ENCODE results near the gene ATP10A.

ATP10A gene

GRCh38 chr15:25863111-25863967 lies at the start of gene ATP10A:
Gene ATP10A (minus strand): TSS chr15:25863327. CDS start chr15:25863096, 231 bp downstream.
- no peak for DNase-seq (ENCODE audit: low spot score)

- DNase-seq (ENCODE audit: low spot score): no peak
Observed at GRCh38 chr15:25912035-25912434, 48.9 kb upstream of the ATP10A start.

DNA sequence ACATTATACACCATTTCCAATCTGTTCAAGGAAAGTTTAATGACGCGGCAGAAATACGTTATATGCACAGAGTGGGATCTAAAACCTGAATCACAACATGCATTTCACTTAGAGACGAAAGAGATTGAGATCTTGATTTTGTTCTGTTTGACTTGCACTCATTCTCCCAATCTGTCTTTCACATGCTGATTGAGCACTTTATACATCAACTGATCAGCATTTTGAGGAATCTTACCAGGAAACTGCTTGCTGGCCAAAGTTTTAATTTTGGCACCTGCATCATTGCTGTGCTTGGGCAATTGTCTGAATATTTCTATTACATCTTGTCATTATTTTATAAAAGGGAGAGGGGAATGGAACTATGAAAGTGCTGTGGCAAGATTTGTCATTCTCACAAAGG lies 47.7 kb upstream of the ATP10A start:
- no peak for DNase-seq (ENCODE audit: low spot score)

DNA sequence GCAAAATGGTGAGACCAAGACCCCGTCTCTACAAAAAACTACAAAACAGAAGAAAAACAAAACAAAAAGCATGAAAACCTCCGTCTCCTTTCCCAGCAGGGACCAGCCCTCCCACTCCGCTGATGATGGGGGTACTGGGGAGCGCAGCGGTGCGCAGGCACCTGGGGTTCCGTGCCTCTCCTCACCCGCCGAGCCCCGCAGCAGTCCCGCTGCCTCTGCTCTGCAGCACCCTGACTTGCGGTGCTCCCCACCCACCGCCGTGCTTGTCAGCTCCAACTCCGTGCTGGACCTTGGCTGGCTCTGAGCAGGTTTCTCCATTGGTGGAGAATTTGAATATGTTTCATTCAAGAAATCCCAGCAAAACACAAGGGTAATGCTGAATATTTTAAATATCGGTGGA lies 46.7 kb upstream of the ATP10A start:
- no peak for DNase-seq (ENCODE audit: low spot score)

- no peak for DNase-seq (ENCODE audit: low spot score)
Observed at GRCh38 chr15:25909325-25909724, 46.2 kb upstream of the ATP10A start.

DNA sequence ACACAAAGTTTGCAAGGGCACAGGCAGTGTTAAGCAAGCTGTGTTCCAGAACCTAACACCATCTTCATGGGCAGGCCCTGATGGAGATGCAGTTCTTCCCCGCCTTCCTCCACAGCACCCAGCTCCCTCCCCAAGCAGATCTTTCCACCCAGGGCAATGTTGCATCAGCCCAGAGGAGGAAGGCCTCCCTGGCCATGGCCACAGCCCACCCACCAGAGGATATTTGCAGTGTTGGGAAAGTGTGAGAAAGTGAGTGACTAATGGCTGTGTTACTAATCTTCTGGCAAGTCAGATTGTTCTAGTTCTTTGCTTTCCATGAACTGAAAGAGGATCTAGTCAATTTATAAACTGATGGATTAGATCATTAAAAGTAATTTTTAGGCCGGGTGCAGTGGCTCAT lies 42.0 kb upstream of the ATP10A start:
- DNase-seq (ENCODE audit: low spot score): no peak

- no peak for DNase-seq (ENCODE audit: low spot score)
Observed at GRCh38 chr15:25903024-25903581, 40.0 kb upstream of the ATP10A start.

GRCh38 chr15:25901811-25902605 lies 38.9 kb upstream of the ATP10A start:
- no peak for DNase-seq (ENCODE audit: low spot score)

GRCh38 chr15:25900901-25901300 lies 37.8 kb upstream of the ATP10A start:
- DNase-seq (ENCODE audit: low spot score): no peak

- DNase-seq (ENCODE audit: low spot score): no peak
Observed at GRCh38 chr15:25900431-25900830, 37.3 kb upstream of the ATP10A start.

DNA sequence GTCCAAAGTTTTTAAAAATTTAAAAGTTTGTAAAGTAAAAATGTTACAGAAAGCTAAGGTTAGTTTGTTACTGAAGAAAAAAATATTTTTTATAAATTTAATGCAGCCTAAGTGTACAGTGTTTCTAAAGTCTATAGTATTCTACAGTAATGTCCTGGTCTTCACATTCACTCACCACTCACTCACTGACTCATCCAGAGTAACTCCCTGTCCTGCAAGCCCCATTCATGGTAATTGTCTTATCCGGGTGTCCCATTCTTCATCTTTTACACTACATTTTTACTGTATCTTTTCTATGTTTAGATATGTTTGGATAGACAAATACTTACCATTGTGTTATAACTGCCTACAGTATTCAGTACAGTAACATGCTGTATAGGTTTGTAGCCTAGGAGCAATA lies 36.7 kb upstream of the ATP10A start:
- DNase-seq (ENCODE audit: low spot score): no peak

- DNase-seq (ENCODE audit: low spot score): no peak
Observed at GRCh38 chr15:25897658-25898057, 34.5 kb upstream of the ATP10A start.

GRCh38 chr15:25894371-25894902 lies 31.3 kb upstream of the ATP10A start:
- no peak for DNase-seq (ENCODE audit: low spot score)

- no peak for DNase-seq (ENCODE audit: low spot score)
Observed at GRCh38 chr15:25893596-25893995, 30.5 kb upstream of the ATP10A start.

DNA sequence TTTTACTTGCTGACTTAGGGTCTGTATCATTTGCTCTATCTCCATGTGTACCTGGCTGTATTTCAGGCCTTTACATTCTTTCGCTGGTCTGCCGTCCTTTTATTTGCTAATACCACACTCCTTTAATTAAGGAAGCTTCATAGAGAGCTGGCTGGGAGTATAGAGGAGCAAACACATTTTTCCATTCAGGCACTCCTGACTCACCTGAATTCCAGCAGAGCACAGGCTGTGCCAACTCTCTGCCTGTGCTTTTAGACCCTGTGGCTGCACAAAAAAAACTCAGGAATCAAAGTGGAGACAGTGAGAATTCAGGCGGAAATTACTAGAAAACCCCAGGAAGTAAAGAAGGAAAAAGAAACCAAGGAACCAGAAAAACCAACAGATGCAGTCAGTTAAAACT lies 29.0 kb upstream of the ATP10A start:
- DNase-seq (ENCODE audit: low spot score): no peak

GRCh38 chr15:25891081-25891480 lies 28.0 kb upstream of the ATP10A start:
- DNase-seq (ENCODE audit: low spot score): no peak

DNA sequence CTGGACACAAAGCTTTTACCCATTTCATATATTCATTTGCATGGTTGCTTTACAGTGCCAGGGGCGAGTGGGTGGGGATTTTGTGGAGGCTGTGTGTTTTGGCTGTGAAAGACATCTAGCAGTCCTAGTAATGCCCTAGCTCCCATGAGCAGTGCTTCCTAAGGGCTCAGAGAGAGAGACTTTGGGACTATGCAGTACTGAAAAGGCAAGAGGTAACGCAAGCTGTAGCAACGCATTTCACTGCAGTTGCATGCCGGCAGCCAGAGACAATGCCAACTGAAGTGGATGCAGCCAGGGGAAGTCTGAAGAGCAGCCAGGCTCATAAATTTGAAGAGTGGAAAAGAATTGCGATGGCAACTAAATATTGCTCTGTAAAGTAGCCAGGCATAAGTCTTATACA lies 27.4 kb upstream of the ATP10A start:
- DNase-seq (ENCODE audit: low spot score): no peak

- DNase-seq (ENCODE audit: low spot score): no peak
Observed at GRCh38 chr15:25887870-25888269, 24.7 kb upstream of the ATP10A start.

- DNase-seq (ENCODE audit: low spot score): no peak
Observed at GRCh38 chr15:25886498-25887140, 23.5 kb upstream of the ATP10A start.

- DNase-seq (ENCODE audit: low spot score): no peak
Observed at GRCh38 chr15:25884370-25884769, 21.2 kb upstream of the ATP10A start.

DNA sequence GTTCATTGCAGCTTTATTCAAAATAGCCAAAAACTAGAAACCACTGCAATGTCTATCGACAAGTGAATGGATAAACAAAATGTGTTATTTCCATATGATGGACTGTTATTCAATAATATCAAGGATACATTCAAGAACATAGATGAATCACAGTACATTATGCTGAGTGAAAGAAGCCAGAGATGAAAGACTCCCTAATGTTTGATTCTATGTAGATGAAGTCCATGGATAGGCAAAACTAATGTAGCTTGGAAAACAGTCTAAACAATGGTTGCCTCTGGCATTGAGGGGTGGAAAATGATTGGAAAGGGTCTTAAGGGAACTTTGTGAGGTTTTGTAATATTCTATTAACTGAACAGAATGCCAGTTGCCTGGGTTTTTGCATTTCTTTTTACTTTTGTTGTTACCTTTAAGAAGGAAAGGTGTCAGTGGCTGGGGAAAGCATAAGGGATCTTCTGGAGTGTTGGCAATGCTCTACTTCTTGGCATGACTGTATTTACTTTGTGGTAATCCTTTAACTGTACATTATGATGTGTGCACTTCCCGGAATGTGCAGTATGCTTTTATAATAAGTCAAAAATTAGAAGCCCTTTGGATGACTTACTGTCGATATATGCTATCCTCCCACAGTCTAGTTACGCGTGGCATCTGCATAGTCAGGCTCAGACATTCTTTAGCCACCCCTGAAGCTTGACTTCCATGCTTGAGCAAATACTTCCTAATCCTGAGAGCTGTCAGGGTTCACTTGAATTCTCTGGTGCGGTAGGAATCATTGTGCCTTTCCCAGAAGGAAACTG lies 20.5 kb upstream of the ATP10A start:
- no peak for DNase-seq (ENCODE audit: low spot score)

All from kidney capillary endothelial cell (primary cell).